ENCODE results near the gene MATN1. TPM values are rescaled to one million over a fixed set of nuclear protein-coding genes. Genes with fewer than 3 reads are reported as not detected.
A peak's percentile ranks its signal among the peaks of the same experiment; 100 is the strongest.

Gene MATN1
- total RNA-seq, 1 donor from 2014 or later: 0.24 TPM

- no peak for DNase-seq (ENCODE audit: extremely low spot score, unreplicated experiment)
- Mint-ChIP-seq H3K27ac (no peak overlapping the region), H3K4me3 (no peak overlapping the region), H3K27me3 (peaks cover 26% of the 10 kb centered on the region), H3K9me3 (no peaks in the 10 kb centered on the region), H3K36me3 (no peaks in the 10 kb centered on the region), H3K4me1 (ENCODE audit: unreplicated experiment) (peaks cover 16% of the 10 kb centered on the region)
- no peak for TF ChIP-seq CTCF (conservative IDR thresholded peaks at IDR 0.05)
Observed at GRCh38 chr1:30708361-30708728, 15.0 kb downstream of the MATN1 start.

DNA sequence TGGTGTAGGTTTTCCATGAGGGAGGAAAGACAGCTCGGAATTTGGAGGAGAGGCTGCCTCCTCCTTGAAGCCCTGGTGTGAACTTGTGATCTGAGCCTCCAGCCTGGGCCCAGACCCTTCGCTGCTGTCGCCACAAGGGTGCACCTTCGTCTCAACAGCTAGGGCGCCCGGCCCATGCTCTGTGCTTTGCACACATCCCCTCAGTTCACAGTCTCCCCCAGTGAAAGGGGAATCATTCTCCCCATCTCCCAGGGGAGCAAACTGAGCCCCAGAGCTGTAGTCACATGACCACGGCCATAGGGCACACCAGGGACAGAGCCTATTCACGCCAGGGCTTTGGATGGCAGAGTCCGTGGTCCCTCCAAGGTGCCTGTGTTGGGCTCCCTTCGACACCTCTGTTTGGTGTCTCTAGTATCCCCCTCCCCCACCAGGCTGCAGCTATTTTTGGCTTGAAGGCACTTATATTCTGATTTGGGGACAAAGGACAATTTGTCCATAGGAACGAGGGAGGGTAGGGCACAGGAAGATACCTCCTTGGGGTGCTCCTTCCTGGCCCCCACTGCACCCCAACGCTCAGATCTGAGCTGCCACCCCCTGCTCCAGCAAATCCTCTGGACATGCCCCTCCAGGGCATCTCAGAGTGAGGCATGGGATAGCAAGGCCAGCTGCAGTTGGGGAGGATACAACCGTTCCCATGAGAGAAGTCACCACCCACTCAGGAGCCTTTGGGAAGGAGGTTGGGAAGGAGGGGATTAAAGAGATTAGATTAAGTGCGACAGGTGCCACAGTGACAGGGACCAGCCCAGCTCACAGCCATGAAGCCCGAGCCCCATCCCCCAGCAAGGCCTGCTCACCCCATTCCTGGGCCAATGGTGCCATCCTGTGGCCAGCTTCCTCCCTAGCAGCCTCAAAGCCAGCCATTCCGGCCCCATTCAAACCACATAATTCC is 15.7 kb downstream of the MATN1 start:
- Mint-ChIP-seq H3K9me3 (no peaks in the 10 kb centered on the region), H3K4me3 (no peak overlapping the region), H3K36me3 (no peaks in the 10 kb centered on the region), H3K27ac (no peak overlapping the region), H3K4me1 (ENCODE audit: unreplicated experiment) (peaks cover 9% of the 10 kb centered on the region), H3K27me3 (peaks cover 20% of the 10 kb centered on the region)
- peak; percentile 85 for DNase-seq (ENCODE audit: extremely low spot score, unreplicated experiment)
- TF ChIP-seq CTCF (conservative IDR thresholded peaks at IDR 0.05): peak; percentile 98

- Mint-ChIP-seq H3K4me3 (no peak overlapping the region), H3K27ac (no peak overlapping the region), H3K36me3 (no peaks in the 10 kb centered on the region), H3K4me1 (ENCODE audit: unreplicated experiment) (peaks cover under 1% of the 10 kb centered on the region), H3K27me3 (peaks cover 16% of the 10 kb centered on the region), H3K9me3 (no peaks in the 10 kb centered on the region)
- no peak for DNase-seq (ENCODE audit: extremely low spot score, unreplicated experiment)
- TF ChIP-seq CTCF (conservative IDR thresholded peaks at IDR 0.05): no peak
Observed at GRCh38 chr1:30706528-30706927, 16.9 kb downstream of the MATN1 start.

DNA sequence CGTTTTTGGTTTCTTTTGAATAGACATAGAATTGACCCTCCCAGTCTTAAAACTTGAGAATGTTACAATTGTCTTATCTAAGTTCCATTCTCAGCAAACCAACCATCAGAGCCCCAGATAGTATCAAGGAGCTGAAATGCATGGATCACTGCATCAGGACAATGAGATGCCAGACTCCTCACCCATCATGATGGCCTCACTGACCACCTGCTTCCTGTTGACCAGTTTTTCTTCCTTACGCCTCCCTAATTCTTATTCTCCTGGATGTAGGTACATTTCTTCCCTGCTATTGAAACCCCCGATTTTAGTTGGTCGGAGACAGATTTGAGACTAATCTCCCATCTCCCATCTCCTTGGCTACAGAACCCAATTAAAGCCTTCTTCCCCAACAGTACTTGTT is 17.7 kb downstream of the MATN1 start:
- Mint-ChIP-seq H3K27ac (no peak overlapping the region), H3K4me3 (no peak overlapping the region), H3K9me3 (no peaks in the 10 kb centered on the region), H3K27me3 (peaks cover 11% of the 10 kb centered on the region), H3K36me3 (no peaks in the 10 kb centered on the region), H3K4me1 (ENCODE audit: unreplicated experiment) (no peaks in the 10 kb centered on the region)
- no peak for DNase-seq (ENCODE audit: extremely low spot score, unreplicated experiment)
- no peak for TF ChIP-seq CTCF (conservative IDR thresholded peaks at IDR 0.05)

- Mint-ChIP-seq H3K4me1 (ENCODE audit: unreplicated experiment) (no peaks in the 10 kb centered on the region), H3K27ac (no peak overlapping the region), H3K9me3 (no peaks in the 10 kb centered on the region), H3K36me3 (no peaks in the 10 kb centered on the region), H3K4me3 (no peak overlapping the region), H3K27me3 (peaks cover 9% of the 10 kb centered on the region)
- DNase-seq (ENCODE audit: extremely low spot score, unreplicated experiment): no peak
- no peak for TF ChIP-seq CTCF (conservative IDR thresholded peaks at IDR 0.05)
Observed at GRCh38 chr1:30704765-30705509, 18.4 kb downstream of the MATN1 start.

All from type B pancreatic cell (in vitro differentiated cells).